Measurements from ENCODE around the gene MSANTD2.

GRCh38 chr11:124718801-124719200, 81.4 kb downstream of the MSANTD2 start:
- TF ChIP-seq CTCF (IDR thresholded peaks at IDR 0.05) (no peak), POLR2A (IDR thresholded peaks at IDR 0.05) (no peak)
